SK-N-SH treated with all-trans-retinoic acid at 6 μM for 48 hours (cell line): ENCODE data around the gene BACH2.
A peak's percentile ranks its signal among the peaks of the same experiment; 100 is the strongest.

Source experiments
- ATAC-seq: fragments of 200-7000 bp; cut with Tn5 transposase; 3 replicates; pipeline ENCODE4 v1.9.1; 2020; ENCODE audit warnings: mild to moderate bottlenecking, moderate library complexity
- ARNTL ChIP-seq: fragments of 450-650 bp; formaldehyde crosslinking; IDR thresholded peaks from 2 replicates; pipeline ENCODE4 v1.5.0; 2020; ENCODE audit warnings: low read depth, mild to moderate bottlenecking, moderate library complexity, borderline replicate concordance
- BACH2 ChIP-seq: fragments of 250-450 bp; sonication (Bioruptor Pico); IDR thresholded peaks from 2 replicates; pipeline ENCODE4 v1.9.0; 2021; ENCODE audit warnings: mild to moderate bottlenecking, borderline replicate concordance
- CSDC2 ChIP-seq: fragments of 250-450 bp; sonication (Bioruptor Pico); IDR thresholded peaks from 2 replicates; pipeline ENCODE4 v1.5.0; 2020; ENCODE audit warnings: mild to moderate bottlenecking, moderate library complexity
- CSRNP3 ChIP-seq: fragments of 250-450 bp; sonication (Bioruptor Pico); IDR thresholded peaks from 2 replicates; pipeline ENCODE4 v1.5.1; 2021; ENCODE audit warnings: mild to moderate bottlenecking, moderate library complexity
- ESRRG ChIP-seq: fragments of 250-450 bp; sonication (Bioruptor Pico); IDR thresholded peaks from 2 replicates; pipeline ENCODE4 v1.6.1; 2021; ENCODE audit warnings: mild to moderate bottlenecking
- GLIS3 ChIP-seq: fragments of 250-450 bp; sonication (Bioruptor Pico); IDR thresholded peaks from 2 replicates; pipeline ENCODE4 v1.5.0; 2020; ENCODE audit warnings: mild to moderate bottlenecking, moderate library complexity
- ISL1 ChIP-seq: fragments of 250-450 bp; sonication (Bioruptor Pico); IDR thresholded peaks from 2 replicates; pipeline ENCODE4 v2.1.2; 2022; ENCODE audit warnings: mild to moderate bottlenecking, moderate library complexity
- OSR1 ChIP-seq: fragments of 250-450 bp; sonication (Bioruptor Pico); IDR thresholded peaks from 2 replicates; pipeline ENCODE4 v1.8.0; 2022; ENCODE audit warnings: moderate library complexity, mild to moderate bottlenecking, inconsistent platforms
- POU6F1 ChIP-seq: fragments of 250-450 bp; sonication (Bioruptor Pico); IDR thresholded peaks from 2 replicates; pipeline ENCODE4 v1.8.0; 2021; ENCODE audit warnings: low read depth, mild to moderate bottlenecking, moderate library complexity, borderline replicate concordance
- RARB ChIP-seq: fragments of 250-450 bp; sonication (Bioruptor Pico); IDR thresholded peaks from 2 replicates; pipeline ENCODE4 v1.8.0; 2021; ENCODE audit warnings: mild to moderate bottlenecking, moderate library complexity
- SNAI2 ChIP-seq: fragments of 250-450 bp; sonication (Bioruptor Pico); IDR thresholded peaks from 2 replicates; pipeline ENCODE4 v1.5.0; 2020; ENCODE audit warnings: mild to moderate bottlenecking, moderate library complexity
- TCF4 ChIP-seq: fragments of 250-450 bp; sonication (Bioruptor Pico); IDR thresholded peaks from 2 replicates; pipeline ENCODE4 v1.8.0; 2021; ENCODE audit warnings: mild to moderate bottlenecking, moderate library complexity, borderline replicate concordance
- TOX ChIP-seq: fragments of 250-450 bp; sonication (Bioruptor Pico); IDR thresholded peaks from 2 replicates; pipeline ENCODE4 v1.8.0; 2021; ENCODE audit warnings: mild to moderate bottlenecking, moderate library complexity, borderline replicate concordance
- TSHZ2 ChIP-seq: fragments of 250-450 bp; sonication (Bioruptor Pico); IDR thresholded peaks from 2 replicates; pipeline ENCODE4 v1.5.0; 2020; ENCODE audit warnings: mild to moderate bottlenecking, moderate library complexity
- ZC3H10 ChIP-seq: fragments of 250-450 bp; sonication (Bioruptor Pico); IDR thresholded peaks from 2 replicates; pipeline ENCODE4 v1.5.1; 2021; ENCODE audit warnings: mild to moderate bottlenecking, moderate library complexity
- ZFP30 ChIP-seq: fragments of 450-650 bp; formaldehyde crosslinking; IDR thresholded peaks from 2 replicates; pipeline ENCODE4 v1.5.0; 2022; ENCODE audit warnings: mild to moderate bottlenecking, moderate library complexity
- ZNF565 ChIP-seq: fragments of 450-650 bp; formaldehyde crosslinking; conservative IDR thresholded peaks from 2 replicates; pipeline ENCODE4 v1.5.0; 2020; ENCODE audit warnings: low read depth, mild to moderate bottlenecking, moderate library complexity
- ZNF70 ChIP-seq: fragments of 450-650 bp; formaldehyde crosslinking; IDR thresholded peaks from 2 replicates; pipeline ENCODE4 v1.5.0; 2020; ENCODE audit warnings: mild to moderate bottlenecking, moderate library complexity
- ZNF8 ChIP-seq: fragments of 450-650 bp; formaldehyde crosslinking; IDR thresholded peaks from 2 replicates; pipeline ENCODE4 v1.5.0; 2020; ENCODE audit warnings: mild to moderate bottlenecking, moderate library complexity
- TF ChIP-seq, protein P1 (sequence below): fragments of 250-450 bp; sonication (Bioruptor Pico); IDR thresholded peaks from 2 replicates; pipeline ENCODE4 v1.8.0; 2020; ENCODE audit warnings: mild to moderate bottlenecking, moderate library complexity, borderline replicate concordance

Gene BACH2

DNA sequence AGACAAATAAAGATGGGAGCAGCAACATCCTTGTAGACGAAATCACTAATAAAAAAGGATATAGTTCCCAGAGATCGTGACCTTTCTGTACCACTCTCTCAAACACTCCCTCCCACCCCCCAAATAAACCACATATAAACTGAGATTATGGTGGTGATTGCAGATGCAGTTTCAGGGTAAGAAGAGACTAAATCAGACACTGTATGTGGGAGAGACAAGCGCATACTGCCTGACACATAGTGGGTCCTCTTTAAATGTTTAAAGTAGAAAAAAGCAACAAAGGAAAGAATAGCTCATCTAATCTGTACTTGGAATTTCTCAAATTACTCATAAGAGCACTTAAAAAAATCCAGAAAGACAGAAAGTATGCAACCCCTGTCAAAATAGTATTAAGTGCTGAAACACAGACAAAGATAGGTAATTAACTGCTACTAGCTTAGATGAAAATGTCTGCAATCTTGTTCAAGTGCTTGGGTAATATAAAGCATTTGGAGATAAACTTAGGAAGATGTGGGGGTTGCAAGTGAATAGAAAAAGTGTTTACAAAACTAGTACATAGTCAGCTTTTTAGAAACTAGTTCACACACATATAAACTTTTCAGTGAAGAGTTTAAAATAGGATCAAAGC lies 151.6 kb downstream of the BACH2 start:
- peak; percentile 62 for ATAC-seq
- TF ChIP-seq RARB = no peak
- no peak for TF ChIP-seq SNAI2 (CRISPR knock-in tag)
- peak; percentile 92 for TF ChIP-seq ISL1 (CRISPR knock-in tag)
- TF ChIP-seq OSR1 (CRISPR knock-in tag) = no peak
- no peak for TF ChIP-seq GLIS3 (CRISPR knock-in tag)
- TF ChIP-seq, all 23 proteins: peak for 1

DNA sequence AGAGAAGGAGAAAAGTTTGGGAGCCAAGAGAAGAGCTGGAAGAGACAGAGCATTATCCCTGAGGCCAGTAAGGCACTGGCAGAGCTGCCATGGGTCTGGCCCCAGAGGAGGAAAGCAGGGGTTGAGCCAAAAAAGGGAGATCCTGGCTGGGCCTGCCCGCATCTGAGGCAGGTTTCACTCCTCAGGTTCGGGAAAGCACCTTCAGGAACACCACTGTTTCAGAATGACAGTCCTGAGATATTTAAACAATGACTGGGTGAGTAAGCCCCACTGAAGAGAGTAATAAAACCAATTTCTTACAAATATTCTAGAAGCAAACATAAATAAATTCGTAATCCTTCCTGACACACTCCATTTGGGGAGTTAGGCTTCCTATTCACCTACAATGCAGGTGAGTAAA lies 152.2 kb downstream of the BACH2 start:
- no peak for TF ChIP-seq ZFP30 (CRISPR knock-in tag)
- no peak for TF ChIP-seq BACH2 (CRISPR knock-in tag)
- no peak for ATAC-seq

DNA sequence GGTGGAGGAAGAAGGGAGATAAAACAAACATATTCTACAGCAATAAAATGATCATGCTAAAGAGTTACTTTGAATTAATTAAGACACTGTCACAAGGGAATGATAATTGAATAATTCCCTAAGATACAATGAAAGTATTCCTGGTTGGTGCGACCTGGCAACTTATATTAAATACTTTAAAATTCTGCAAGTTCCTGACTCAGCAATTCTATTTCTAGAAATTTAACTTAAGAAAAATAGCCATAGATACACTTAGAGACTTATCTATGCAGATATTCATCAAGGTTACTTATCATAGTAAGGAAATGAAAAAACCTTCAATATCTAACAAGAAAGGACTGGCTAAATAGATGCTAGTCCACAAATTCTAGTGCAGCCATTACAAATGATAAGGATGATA lies 156.0 kb downstream of the BACH2 start:
- TF ChIP-seq TOX (no peak), GLIS3 (CRISPR knock-in tag) (no peak), POU6F1 (CRISPR knock-in tag) (no peak), ZNF8 (no peak), ISL1 (CRISPR knock-in tag) (no peak), ZNF565 (CRISPR knock-in tag) (no peak), TCF4 (CRISPR knock-in tag) (no peak), OSR1 (CRISPR knock-in tag) (no peak), ZC3H10 (CRISPR knock-in tag) (no peak), ESRRG (CRISPR knock-in tag) (no peak), CSRNP3 (no peak), ZFP30 (CRISPR knock-in tag) (no peak), SNAI2 (CRISPR knock-in tag) (no peak), ARNTL (no peak), RARB (no peak)
- ATAC-seq = no peak

GRCh38 chr6:90139272-90139817 lies 157.3 kb downstream of the BACH2 start:
- no peak for TF ChIP-seq BACH2 (CRISPR knock-in tag)
- no peak for TF ChIP-seq GLIS3 (CRISPR knock-in tag)
- TF ChIP-seq ZNF70 (CRISPR knock-in tag) = no peak
- no peak for TF ChIP-seq CSDC2 (CRISPR knock-in tag)
- TF ChIP-seq POU6F1 (CRISPR knock-in tag) = no peak
- TF ChIP-seq, protein P1, sequence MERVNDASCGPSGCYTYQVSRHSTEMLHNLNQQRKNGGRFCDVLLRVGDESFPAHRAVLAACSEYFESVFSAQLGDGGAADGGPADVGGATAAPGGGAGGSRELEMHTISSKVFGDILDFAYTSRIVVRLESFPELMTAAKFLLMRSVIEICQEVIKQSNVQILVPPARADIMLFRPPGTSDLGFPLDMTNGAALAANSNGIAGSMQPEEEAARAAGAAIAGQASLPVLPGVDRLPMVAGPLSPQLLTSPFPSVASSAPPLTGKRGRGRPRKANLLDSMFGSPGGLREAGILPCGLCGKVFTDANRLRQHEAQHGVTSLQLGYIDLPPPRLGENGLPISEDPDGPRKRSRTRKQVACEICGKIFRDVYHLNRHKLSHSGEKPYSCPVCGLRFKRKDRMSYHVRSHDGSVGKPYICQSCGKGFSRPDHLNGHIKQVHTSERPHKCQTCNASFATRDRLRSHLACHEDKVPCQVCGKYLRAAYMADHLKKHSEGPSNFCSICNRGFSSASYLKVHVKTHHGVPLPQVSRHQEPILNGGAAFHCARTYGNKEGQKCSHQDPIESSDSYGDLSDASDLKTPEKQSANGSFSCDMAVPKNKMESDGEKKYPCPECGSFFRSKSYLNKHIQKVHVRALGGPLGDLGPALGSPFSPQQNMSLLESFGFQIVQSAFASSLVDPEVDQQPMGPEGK (CRISPR knock-in tag) = no peak
- no peak for TF ChIP-seq CSRNP3
- TF ChIP-seq ARNTL = no peak
- no peak for TF ChIP-seq RARB
- TF ChIP-seq ISL1 (CRISPR knock-in tag) = no peak
- TF ChIP-seq TSHZ2 (CRISPR knock-in tag) = no peak
- TF ChIP-seq TCF4 (CRISPR knock-in tag) = no peak
- no peak for TF ChIP-seq SNAI2 (CRISPR knock-in tag)
- no peak for TF ChIP-seq ZFP30 (CRISPR knock-in tag)
- TF ChIP-seq TOX = no peak
- TF ChIP-seq OSR1 (CRISPR knock-in tag) = no peak
- ATAC-seq = no peak
